DND-41 (cell line): ENCODE data around the gene NKX3-2.

Experiments used
- ATAC-seq: fragments of 200-7000 bp; cut with Tn5 transposase; 3 replicates; pipeline ENCODE4 v1.9.1; 2021; ENCODE audit warnings: low read depth; ENCODE audit not compliant: insufficient read depth
- DNase-seq: peaks from one replicate; pipeline ENCODE4 v3.0.0-alpha.2; 2020
- H2AFZ ChIP-seq: 2 replicates; pipeline ENCODE4 v1.6.0; 2012; ENCODE audit warnings: low read depth, low read length
- H3K27ac ChIP-seq: 2 replicates; pipeline ENCODE4 v1.5.1; 2012; ENCODE audit warnings: low read length, inconsistent platforms
- H3K27me3 ChIP-seq: fragments of 200-600 bp; sonication (generic); 2 replicates; pipeline ENCODE4 v1.6.0; 2012; ENCODE audit warnings: low read length, mild to moderate bottlenecking, inconsistent platforms; ENCODE audit not compliant: insufficient read depth, poor library complexity
- H3K36me3 ChIP-seq: 2 replicates; pipeline ENCODE4 v1.5.1; 2012; ENCODE audit warnings: low read length, inconsistent platforms; ENCODE audit not compliant: insufficient read depth
- H3K4me1 ChIP-seq: 2 replicates; pipeline ENCODE4 v1.5.1; 2012; ENCODE audit warnings: mild to moderate bottlenecking, low read length; ENCODE audit not compliant: insufficient read depth
- H3K4me2 ChIP-seq: 2 replicates; pipeline ENCODE4 v1.6.0; 2012; ENCODE audit warnings: mild to moderate bottlenecking, moderate library complexity, low read length, inconsistent platforms; ENCODE audit not compliant: insufficient read depth
- H3K4me3 ChIP-seq, 2 experiments: fragments of 200-600 bp in 1 of 2; shearing (Covaris generic) in 1 of 2; 2 replicates each; pipeline ENCODE4 v1.5.1; 2012 to 2016; ENCODE audit warnings: inconsistent platforms in 2 of 2, low read length in 2 of 2, mild to moderate bottlenecking in 2 of 2, low read depth in 1 of 2, moderate library complexity in 1 of 2
- H3K79me2 ChIP-seq: 2 replicates; pipeline ENCODE4 v1.6.0; 2012; ENCODE audit warnings: low read length, inconsistent platforms; ENCODE audit not compliant: insufficient read depth
- H3K9ac ChIP-seq: 2 replicates; pipeline ENCODE4 v1.6.0; 2012; ENCODE audit warnings: low read depth, mild to moderate bottlenecking, inconsistent platforms, low read length, moderate library complexity
- H3K9me3 ChIP-seq: 2 replicates; pipeline ENCODE4 v1.5.1; 2012; ENCODE audit warnings: low read length, moderate library complexity, mild to moderate bottlenecking, inconsistent platforms; ENCODE audit not compliant: insufficient read depth, severe bottlenecking
- H4K20me1 ChIP-seq: 2 replicates; pipeline ENCODE4 v1.6.0; 2012; ENCODE audit warnings: low read length; ENCODE audit not compliant: insufficient read depth
- CTCF ChIP-seq: IDR thresholded peaks from 2 replicates; pipeline ENCODE4 v1.5.1; 2012; ENCODE audit warnings: borderline replicate concordance, low read length, moderate library complexity, mild to moderate bottlenecking; ENCODE audit not compliant: poor library complexity, severe bottlenecking; ENCODE audit errors: extremely low read depth
- EZH2 ChIP-seq: IDR thresholded peaks from 3 replicates; pipeline ENCODE4 v1.6.1; 2012; ENCODE audit warnings: borderline replicate concordance, low read depth, mild to moderate bottlenecking, moderate library complexity, low read length, inconsistent platforms; ENCODE audit not compliant: severe bottlenecking

The NKX3-2 gene

DNA sequence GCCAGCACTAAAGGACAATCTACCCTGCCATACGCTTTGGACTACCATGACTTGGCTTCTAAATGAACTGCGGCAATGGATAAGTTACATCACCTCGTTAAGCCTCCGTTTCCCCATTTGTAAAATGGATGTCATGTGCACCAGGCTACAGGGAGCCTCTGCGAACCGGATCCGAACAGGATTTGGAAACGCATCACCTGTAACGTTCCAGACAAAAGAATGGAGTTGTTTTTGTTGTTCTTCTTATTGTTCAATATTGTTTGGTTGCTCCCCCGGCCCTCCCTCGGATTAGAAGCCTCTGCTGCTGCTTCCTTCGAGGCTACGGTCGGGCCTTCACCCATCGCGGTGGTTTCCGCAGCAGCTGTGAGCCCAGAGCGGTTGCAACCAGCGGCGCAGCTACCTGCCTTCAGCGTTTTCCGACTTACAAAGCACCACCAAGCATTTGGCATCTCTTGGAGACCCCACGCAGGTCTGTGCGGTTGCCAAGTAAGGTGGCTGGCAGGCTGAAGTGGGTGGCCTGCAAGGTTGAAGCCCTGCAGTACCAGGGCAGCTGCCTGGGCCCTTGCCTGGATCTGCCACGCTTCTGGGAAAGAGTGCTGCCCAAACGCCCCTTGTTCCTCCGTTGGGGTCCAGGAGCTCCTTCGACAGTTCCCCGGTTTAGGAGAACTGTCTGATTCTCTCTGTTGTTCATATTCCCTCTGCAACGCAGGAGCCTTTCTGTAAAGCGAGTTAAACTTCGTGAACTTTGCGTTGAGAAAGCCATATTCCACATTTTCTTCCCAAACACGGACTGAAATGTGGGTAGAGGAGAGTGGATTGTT, 7.1 kb downstream of the NKX3-2 start:
- Histone ChIP-seq H3K27me3 (no peaks in the 10 kb centered on the region), H4K20me1 (no peaks in the 10 kb centered on the region), H3K36me3 (no peaks in the 10 kb centered on the region), H3K4me1 (no peaks in the 10 kb centered on the region), H3K4me3 (no peak overlapping the region), H3K79me2 (no peaks in the 10 kb centered on the region), H2AFZ (no peak overlapping the region), H3K9me3 (no peaks in the 10 kb centered on the region), H3K9ac (no peak overlapping the region), H3K27ac (no peak overlapping the region), H3K4me2 (no peak overlapping the region)
- TF ChIP-seq CTCF (no peak), EZH2 (no peak)
- ATAC-seq: no peak
- DNase-seq: no peak

DNA sequence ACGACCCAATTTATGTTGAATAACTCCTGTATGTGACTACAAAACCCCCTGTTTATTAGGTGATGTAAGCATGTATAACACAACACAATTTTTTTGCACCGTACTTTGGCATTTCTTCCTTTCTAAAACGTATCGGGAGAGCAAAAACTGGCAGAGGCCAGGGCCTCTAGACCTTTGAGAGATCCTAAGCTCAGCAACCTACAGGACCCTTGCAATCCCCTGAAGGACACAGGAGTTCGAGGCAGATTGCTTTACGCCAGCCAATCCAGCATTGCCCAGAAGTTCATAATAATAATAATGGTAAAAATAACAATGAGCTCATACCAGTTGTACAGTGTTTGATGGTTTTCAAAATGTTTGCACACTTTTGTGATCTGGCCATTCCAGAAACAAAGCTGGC, 7.7 kb downstream of the NKX3-2 start:
- Histone ChIP-seq H3K9ac (no peak overlapping the region), H3K9me3 (no peaks in the 10 kb centered on the region), H3K27me3 (no peaks in the 10 kb centered on the region)

GRCh38 chr4:13535708-13536361, 8.5 kb downstream of the NKX3-2 start:
- no peak for DNase-seq
- H3K36me3 ChIP-seq: no peaks in the 10 kb centered on the region
- TF ChIP-seq CTCF: no peak
- TF ChIP-seq EZH2: no peak
- no peak for ATAC-seq
- no peak overlapping the region for H3K27ac ChIP-seq
- no peak overlapping the region for H3K4me2 ChIP-seq
- no peaks in the 10 kb centered on the region for H3K4me1 ChIP-seq
- no peaks in the 10 kb centered on the region for H3K9me3 ChIP-seq
- no peak overlapping the region for H2AFZ ChIP-seq
- no peaks in the 10 kb centered on the region for H4K20me1 ChIP-seq
- no peaks in the 10 kb centered on the region for H3K27me3 ChIP-seq
- H3K4me3 ChIP-seq: no peak overlapping the region
- no peak overlapping the region for H3K9ac ChIP-seq
- no peaks in the 10 kb centered on the region for H3K79me2 ChIP-seq

More for the DNA sequence above, 7.7 kb downstream of the NKX3-2 start:
- Histone ChIP-seq H3K4me3 (no peak overlapping the region), H4K20me1 (no peaks in the 10 kb centered on the region), H3K4me2 (no peak overlapping the region), H3K79me2 (no peaks in the 10 kb centered on the region), H3K27ac (no peak overlapping the region), H2AFZ (no peak overlapping the region), H3K36me3 (no peaks in the 10 kb centered on the region), H3K4me1 (no peaks in the 10 kb centered on the region)
- ATAC-seq (no peak), DNase-seq (no peak)
- TF ChIP-seq CTCF: no peak
- TF ChIP-seq EZH2: no peak
